ENCODE data around the gene MNS1. TPM values are rescaled to one million over a fixed set of nuclear protein-coding genes. Genes with fewer than 3 reads are reported as not detected.
"Not testable (repeated sequence)": the region's sequence is repeated elsewhere in the genome, so short reads cannot be mapped to it uniquely, and the experiment has no call there.

MNS1 gene
- polyA plus RNA-seq, 1 donor (not counting 4 experiments of a cell fraction or from before 2014, with no cell fraction given): 0.37 TPM

DNA sequence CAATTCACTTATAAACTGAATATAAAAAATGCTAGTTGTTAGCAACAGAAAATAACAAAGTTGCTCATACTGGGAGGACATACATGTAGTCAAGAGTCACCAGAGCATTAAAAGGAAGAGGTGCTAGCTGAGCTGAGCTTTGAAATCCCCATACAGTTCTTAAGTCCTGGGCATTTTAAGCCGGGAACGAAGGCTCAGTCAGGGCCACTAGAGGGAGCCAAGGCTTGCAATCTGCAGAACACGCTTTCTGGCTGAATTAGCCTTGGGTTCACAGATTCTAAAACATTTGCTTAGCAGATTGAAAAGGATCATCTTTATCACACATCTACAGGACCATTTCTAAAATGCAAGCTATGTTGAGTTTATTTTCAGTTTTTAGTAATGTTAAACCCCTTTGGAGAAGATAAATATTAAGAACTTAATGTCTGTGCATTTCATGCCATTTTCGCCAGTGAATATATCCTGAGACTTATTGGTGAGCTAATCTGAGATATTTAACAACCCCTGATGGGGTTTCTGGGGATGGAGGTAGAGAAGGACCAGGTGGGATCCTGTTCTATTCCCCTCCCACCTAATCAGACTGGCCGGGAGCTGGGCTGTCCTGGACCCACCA lies 26.3 kb upstream of the MNS1 start:
- Histone ChIP-seq H3K9ac (ENCODE audit: control insufficient read depth, extremely low read depth, insufficient read depth, low read length) (no peak overlapping the region), H2AFZ (ENCODE audit: control insufficient read depth, low read length) (no peak overlapping the region), H3K27me3 (ENCODE audit: control insufficient read depth, extremely low read depth, insufficient read depth, low read length) (no peaks in the 10 kb centered on the region), H3K79me2 (ENCODE audit: control insufficient read depth, insufficient read depth, low read length) (no peaks in the 10 kb centered on the region), H3K4me1 (ENCODE audit: control insufficient read depth, extremely low read depth, insufficient read depth, low read length) (no peaks in the 10 kb centered on the region), H3K9me3 (ENCODE audit: control insufficient read depth, low read depth, low read length) (no peaks in the 10 kb centered on the region), H3K4me3 (ENCODE audit: control insufficient read depth in 2 of 3, extremely low read depth in 1 of 3, insufficient read depth in 2 of 3, low read depth in 1 of 3, low read length in 3 of 3) (no peak overlapping the region), H4K20me1 (ENCODE audit: control insufficient read depth, extremely low read depth, insufficient read depth, low read length) (no peaks in the 10 kb centered on the region), H3K36me3 (ENCODE audit: control insufficient read depth in 2 of 2, extremely low read depth in 1 of 2, insufficient read depth in 2 of 2, low read length in 2 of 2) (no peaks in the 10 kb centered on the region), H3K4me2 (ENCODE audit: control insufficient read depth, extremely low read depth, insufficient read depth, low read depth, low read length) (no peak overlapping the region), H3K9me1 (ENCODE audit: control insufficient read depth, extremely low read depth, insufficient read depth, low read length) (no peaks in the 10 kb centered on the region), H3K27ac (ENCODE audit: control insufficient read depth, insufficient read depth, low read length) (no peak overlapping the region)
- dilution Hi-C loops (cut with MboI; ENCODE audit: extremely low pct_ligation_motif_present, low sequenced_read_pairs): loop anchor here (25.0 kb wide), 1 partner anchor 121 kb away; no protein-coding TSS in a partner anchor
- TF ChIP-seq, protein P1, sequence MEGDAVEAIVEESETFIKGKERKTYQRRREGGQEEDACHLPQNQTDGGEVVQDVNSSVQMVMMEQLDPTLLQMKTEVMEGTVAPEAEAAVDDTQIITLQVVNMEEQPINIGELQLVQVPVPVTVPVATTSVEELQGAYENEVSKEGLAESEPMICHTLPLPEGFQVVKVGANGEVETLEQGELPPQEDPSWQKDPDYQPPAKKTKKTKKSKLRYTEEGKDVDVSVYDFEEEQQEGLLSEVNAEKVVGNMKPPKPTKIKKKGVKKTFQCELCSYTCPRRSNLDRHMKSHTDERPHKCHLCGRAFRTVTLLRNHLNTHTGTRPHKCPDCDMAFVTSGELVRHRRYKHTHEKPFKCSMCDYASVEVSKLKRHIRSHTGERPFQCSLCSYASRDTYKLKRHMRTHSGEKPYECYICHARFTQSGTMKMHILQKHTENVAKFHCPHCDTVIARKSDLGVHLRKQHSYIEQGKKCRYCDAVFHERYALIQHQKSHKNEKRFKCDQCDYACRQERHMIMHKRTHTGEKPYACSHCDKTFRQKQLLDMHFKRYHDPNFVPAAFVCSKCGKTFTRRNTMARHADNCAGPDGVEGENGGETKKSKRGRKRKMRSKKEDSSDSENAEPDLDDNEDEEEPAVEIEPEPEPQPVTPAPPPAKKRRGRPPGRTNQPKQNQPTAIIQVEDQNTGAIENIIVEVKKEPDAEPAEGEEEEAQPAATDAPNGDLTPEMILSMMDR (optimal IDR thresholded peaks at IDR 0.05 in 1 of 3, IDR thresholded peaks at IDR 0.05 in 1 of 3, conservative IDR thresholded peaks at IDR 0.05 in 1 of 3; ENCODE audit: extremely low read depth in 1 of 3, insufficient read depth in 2 of 3, low read length in 3 of 3): peak; percentile 86 to 94 (median 86)
- TF ChIP-seq EZH2 (IDR thresholded peaks at IDR 0.05; ENCODE audit: low read length): no peak
- FAIRE-seq: peak; percentile 85
- DNase-seq (ENCODE audit: low read depth, low spot score): peak; percentile 42

DNA sequence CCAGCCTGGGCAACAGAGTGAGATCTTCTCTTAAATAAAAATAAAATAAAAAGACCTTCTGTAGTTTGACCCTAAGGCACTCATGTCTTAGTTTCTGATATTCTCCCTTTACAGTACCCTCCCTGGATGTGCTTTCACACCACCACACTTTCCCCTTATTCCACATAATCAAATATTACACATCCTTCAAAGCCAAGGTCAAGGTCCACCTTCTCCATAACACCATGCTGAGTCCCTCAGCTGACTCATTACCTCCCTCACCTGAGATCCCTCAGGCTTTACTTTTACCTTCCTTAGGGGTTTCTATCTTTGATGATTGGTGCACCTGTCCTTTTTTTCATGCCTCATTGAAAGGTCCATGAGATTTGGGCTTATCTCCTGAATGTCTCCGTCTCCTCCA lies 25.5 kb upstream of the MNS1 start:
- Histone ChIP-seq H3K9me1 (ENCODE audit: control insufficient read depth, extremely low read depth, insufficient read depth, low read length) (no peaks in the 10 kb centered on the region), H3K9ac (ENCODE audit: control insufficient read depth, extremely low read depth, insufficient read depth, low read length) (no peak overlapping the region), H3K79me2 (ENCODE audit: control insufficient read depth, insufficient read depth, low read length) (no peaks in the 10 kb centered on the region), H3K9me3 (ENCODE audit: control insufficient read depth, low read depth, low read length) (no peaks in the 10 kb centered on the region), H2AFZ (ENCODE audit: control insufficient read depth, low read length) (no peak overlapping the region), H3K4me1 (ENCODE audit: control insufficient read depth, extremely low read depth, insufficient read depth, low read length) (no peaks in the 10 kb centered on the region), H3K4me2 (ENCODE audit: control insufficient read depth, extremely low read depth, insufficient read depth, low read depth, low read length) (no peak overlapping the region), H3K36me3 (ENCODE audit: control insufficient read depth in 2 of 2, extremely low read depth in 1 of 2, insufficient read depth in 2 of 2, low read length in 2 of 2) (no peaks in the 10 kb centered on the region), H4K20me1 (ENCODE audit: control insufficient read depth, extremely low read depth, insufficient read depth, low read length) (no peaks in the 10 kb centered on the region), H3K27ac (ENCODE audit: control insufficient read depth, insufficient read depth, low read length) (no peak overlapping the region), H3K27me3 (ENCODE audit: control insufficient read depth, extremely low read depth, insufficient read depth, low read length) (no peaks in the 10 kb centered on the region), H3K4me3 (ENCODE audit: control insufficient read depth in 2 of 3, extremely low read depth in 1 of 3, insufficient read depth in 2 of 3, low read depth in 1 of 3, low read length in 3 of 3) (no peak overlapping the region)
- no peak for FAIRE-seq
- no peak for TF ChIP-seq EZH2 (IDR thresholded peaks at IDR 0.05; ENCODE audit: low read length)
- TF ChIP-seq, protein P1 (optimal IDR thresholded peaks at IDR 0.05 in 1 of 3, IDR thresholded peaks at IDR 0.05 in 1 of 3, conservative IDR thresholded peaks at IDR 0.05 in 1 of 3; ENCODE audit: extremely low read depth in 1 of 3, insufficient read depth in 2 of 3, low read length in 3 of 3): no peak
- dilution Hi-C loops (cut with MboI; ENCODE audit: extremely low pct_ligation_motif_present, low sequenced_read_pairs): loop anchor here (25.0 kb wide), 1 partner anchor 122 kb away; no protein-coding TSS in a partner anchor
- DNase-seq (ENCODE audit: low read depth, low spot score): no peak

DNA sequence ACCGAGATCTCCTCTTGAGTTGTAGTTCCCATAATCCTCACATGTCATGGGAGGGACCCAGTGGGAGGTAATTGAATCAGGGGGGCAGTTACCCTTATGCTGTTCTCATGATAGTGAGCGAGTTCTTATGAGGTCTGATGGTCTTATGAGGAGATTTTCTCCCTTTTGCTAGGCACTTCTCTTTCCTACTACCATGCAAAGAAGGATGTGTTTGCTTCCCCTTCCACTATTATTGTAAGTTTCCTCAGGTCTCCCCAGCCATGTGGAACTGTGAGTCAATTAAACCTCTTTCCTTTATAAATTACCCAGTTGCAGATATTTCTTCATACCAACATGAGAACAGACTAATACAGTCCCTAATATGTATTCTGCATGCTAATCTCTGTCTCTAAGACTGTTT lies 21.3 kb upstream of the MNS1 start:
- H4K20me1 ChIP-seq (ENCODE audit: control insufficient read depth, extremely low read depth, insufficient read depth, low read length); H3K9me3 ChIP-seq (ENCODE audit: control insufficient read depth, low read depth, low read length); H3K4me1 ChIP-seq (ENCODE audit: control insufficient read depth, extremely low read depth, insufficient read depth, low read length); FAIRE-seq; H3K27ac ChIP-seq (ENCODE audit: control insufficient read depth, insufficient read depth, low read length); H3K36me3 ChIP-seq (ENCODE audit: control insufficient read depth in 2 of 2, extremely low read depth in 1 of 2, insufficient read depth in 2 of 2, low read length in 2 of 2); DNase-seq (ENCODE audit: low read depth, low spot score); H3K4me2 ChIP-seq (ENCODE audit: control insufficient read depth, extremely low read depth, insufficient read depth, low read depth, low read length); H3K9ac ChIP-seq (ENCODE audit: control insufficient read depth, extremely low read depth, insufficient read depth, low read length); H3K27me3 ChIP-seq (ENCODE audit: control insufficient read depth, extremely low read depth, insufficient read depth, low read length); H3K9me1 ChIP-seq (ENCODE audit: control insufficient read depth, extremely low read depth, insufficient read depth, low read length); H3K4me3 ChIP-seq (ENCODE audit: control insufficient read depth in 2 of 3, extremely low read depth in 1 of 3, insufficient read depth in 2 of 3, low read depth in 1 of 3, low read length in 3 of 3); H2AFZ ChIP-seq (ENCODE audit: control insufficient read depth, low read length); H3K79me2 ChIP-seq (ENCODE audit: control insufficient read depth, insufficient read depth, low read length): not testable (repeated sequence)
- dilution Hi-C loops (cut with MboI; ENCODE audit: extremely low pct_ligation_motif_present, low sequenced_read_pairs): loop anchor here (25.0 kb wide), 1 partner anchor 126 kb away; no protein-coding TSS in a partner anchor

DNA sequence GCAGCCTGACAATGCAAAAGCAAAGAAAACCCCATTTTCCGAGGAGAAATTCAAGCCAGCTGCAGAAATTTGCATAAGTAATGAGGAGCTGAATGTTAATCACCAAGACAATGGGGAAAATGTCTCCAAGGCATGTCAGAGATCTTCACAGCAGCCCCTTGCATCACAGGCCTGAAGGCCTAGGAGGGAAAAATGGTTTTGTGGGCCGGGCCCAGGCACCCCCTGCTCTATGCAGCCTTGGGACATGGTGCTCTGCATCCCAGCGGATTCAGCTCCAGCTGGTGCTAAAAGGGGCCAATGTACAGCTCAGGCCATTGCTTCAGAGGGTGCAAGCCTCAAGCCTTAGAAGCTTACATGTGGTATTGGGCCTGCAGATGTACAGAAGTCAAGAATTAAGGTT lies 20.5 kb upstream of the MNS1 start:
- not testable (repeated sequence) for H3K9me3 ChIP-seq (ENCODE audit: control insufficient read depth, low read depth, low read length); H3K9me1 ChIP-seq (ENCODE audit: control insufficient read depth, extremely low read depth, insufficient read depth, low read length); H2AFZ ChIP-seq (ENCODE audit: control insufficient read depth, low read length); H3K36me3 ChIP-seq (ENCODE audit: control insufficient read depth in 2 of 2, extremely low read depth in 1 of 2, insufficient read depth in 2 of 2, low read length in 2 of 2); DNase-seq (ENCODE audit: low read depth, low spot score); H3K4me3 ChIP-seq (ENCODE audit: control insufficient read depth in 2 of 3, extremely low read depth in 1 of 3, insufficient read depth in 2 of 3, low read depth in 1 of 3, low read length in 3 of 3); H3K27me3 ChIP-seq (ENCODE audit: control insufficient read depth, extremely low read depth, insufficient read depth, low read length); H3K9ac ChIP-seq (ENCODE audit: control insufficient read depth, extremely low read depth, insufficient read depth, low read length); H3K4me1 ChIP-seq (ENCODE audit: control insufficient read depth, extremely low read depth, insufficient read depth, low read length); FAIRE-seq; H3K79me2 ChIP-seq (ENCODE audit: control insufficient read depth, insufficient read depth, low read length); H3K4me2 ChIP-seq (ENCODE audit: control insufficient read depth, extremely low read depth, insufficient read depth, low read depth, low read length); H3K27ac ChIP-seq (ENCODE audit: control insufficient read depth, insufficient read depth, low read length); H4K20me1 ChIP-seq (ENCODE audit: control insufficient read depth, extremely low read depth, insufficient read depth, low read length)
- dilution Hi-C loops (cut with MboI; ENCODE audit: extremely low pct_ligation_motif_present, low sequenced_read_pairs): loop anchor here (25.0 kb wide), 1 partner anchor 127 kb away; no protein-coding TSS in a partner anchor
